HG03066 (cell line): ENCODE results near the gene SPPL2B.

ENCODE experiments used
- ATAC-seq: cut with Tn5 transposase; IDR thresholded peaks from one replicate; pipeline ENCODE4 v1.9.1; 2021; ENCODE audit warnings: low read depth; ENCODE audit not compliant: unreplicated experiment

SPPL2B gene

DNA sequence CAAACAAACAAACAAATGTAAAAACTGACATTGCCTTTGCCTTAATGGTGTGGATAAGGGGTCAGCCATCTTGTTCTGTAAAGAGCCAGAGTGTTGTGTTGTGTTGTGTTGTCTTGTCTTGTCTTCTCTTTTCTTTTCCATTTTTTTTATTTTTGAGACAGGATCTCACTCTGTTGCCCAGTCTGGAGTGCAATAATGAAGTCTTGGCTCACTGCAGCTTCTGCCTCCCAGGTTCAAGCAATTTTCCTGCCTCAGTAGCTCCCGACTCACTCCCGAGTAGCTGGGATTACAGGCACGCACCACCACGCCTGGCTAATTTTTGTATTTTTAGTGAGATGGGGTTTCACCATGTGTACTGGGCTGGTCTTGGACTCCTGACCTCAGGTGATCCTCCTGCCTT is 71.1 kb downstream of the SPPL2B start:
- ATAC-seq: no peak
